GM20000 (cell line): ENCODE data around the gene CCDC60.

ENCODE experiments used
- DNase-seq: peaks from one replicate; pipeline ENCODE4 v3.0.0; 2012; ENCODE audit warnings: low spot score
- CTCF ChIP-seq: IDR thresholded peaks from 2 replicates; pipeline ENCODE4 v1.5.1; 2012; ENCODE audit warnings: mild to moderate bottlenecking, control low read depth; ENCODE audit errors: extremely low read depth, missing control alignments

CCDC60 gene

GRCh38 chr12:119399301-119399700 lies 64.8 kb downstream of the CCDC60 start:
- no peak for TF ChIP-seq CTCF
- no peak for DNase-seq

DNA sequence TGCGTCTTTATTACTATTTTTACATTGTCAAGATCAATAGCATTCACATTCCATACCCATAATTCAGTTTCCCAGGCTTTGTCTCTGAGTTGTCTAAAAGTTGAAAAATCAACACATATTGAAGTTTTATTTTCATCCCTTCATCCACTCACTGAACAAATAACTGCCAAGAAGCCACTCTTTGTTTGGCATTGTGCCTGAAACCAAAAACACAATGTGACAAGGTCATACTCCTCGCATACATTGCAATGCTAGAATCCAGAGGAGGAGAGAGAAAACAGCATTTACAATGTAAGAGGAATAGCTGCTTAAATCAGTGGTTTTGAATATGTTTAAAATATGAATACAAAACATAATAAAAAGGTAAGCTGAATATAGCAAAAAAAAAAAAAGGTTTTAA lies 71.8 kb downstream of the CCDC60 start:
- no peak for DNase-seq
- no peak for TF ChIP-seq CTCF

- TF ChIP-seq CTCF: no peak
- no peak for DNase-seq
These were observed 72.3 kb downstream of the CCDC60 start for GRCh38 chr12:119406811-119407210.

- no peak for TF ChIP-seq CTCF
- no peak for DNase-seq
These were observed 74.5 kb downstream of the CCDC60 start for GRCh38 chr12:119409043-119409442.

DNA sequence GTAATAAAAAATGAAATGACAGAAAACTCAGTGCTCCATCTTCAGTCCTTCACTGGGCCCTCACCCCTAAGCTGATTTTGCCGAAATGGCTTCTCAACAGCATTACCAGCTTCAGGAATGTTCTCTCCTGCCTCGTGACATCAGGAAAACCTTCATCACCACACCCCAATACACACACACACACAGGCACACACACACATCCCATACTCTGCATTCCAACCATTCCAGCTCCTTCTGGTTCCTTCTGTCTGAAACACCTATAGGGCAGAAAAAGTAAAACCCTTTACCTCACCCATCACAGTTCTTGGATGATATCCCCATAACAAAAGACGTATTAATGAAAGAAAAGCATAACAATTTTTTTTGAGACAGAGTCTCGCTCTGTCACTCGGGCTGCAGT lies 75.9 kb downstream of the CCDC60 start:
- DNase-seq: no peak
- TF ChIP-seq CTCF: no peak

DNA sequence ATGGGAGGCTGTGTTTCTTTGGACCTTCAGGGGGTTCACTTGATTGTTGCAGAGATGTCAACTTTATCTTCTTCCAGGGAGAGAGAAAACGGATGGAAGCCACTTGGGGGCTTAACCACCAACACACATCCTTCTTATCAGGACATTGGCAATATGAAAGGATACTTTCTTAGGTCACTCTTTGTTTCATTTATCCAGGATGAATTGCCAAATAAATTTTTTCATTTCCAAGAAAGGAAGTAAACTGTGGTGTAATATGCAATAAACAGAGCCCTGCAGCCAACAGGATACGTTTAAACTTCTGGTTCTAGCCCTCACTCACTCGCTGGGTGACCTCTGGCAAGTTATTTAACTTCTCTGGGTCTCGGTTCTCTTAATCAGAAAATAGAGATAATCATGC lies 77.8 kb downstream of the CCDC60 start:
- no peak for DNase-seq
- no peak for TF ChIP-seq CTCF

DNA sequence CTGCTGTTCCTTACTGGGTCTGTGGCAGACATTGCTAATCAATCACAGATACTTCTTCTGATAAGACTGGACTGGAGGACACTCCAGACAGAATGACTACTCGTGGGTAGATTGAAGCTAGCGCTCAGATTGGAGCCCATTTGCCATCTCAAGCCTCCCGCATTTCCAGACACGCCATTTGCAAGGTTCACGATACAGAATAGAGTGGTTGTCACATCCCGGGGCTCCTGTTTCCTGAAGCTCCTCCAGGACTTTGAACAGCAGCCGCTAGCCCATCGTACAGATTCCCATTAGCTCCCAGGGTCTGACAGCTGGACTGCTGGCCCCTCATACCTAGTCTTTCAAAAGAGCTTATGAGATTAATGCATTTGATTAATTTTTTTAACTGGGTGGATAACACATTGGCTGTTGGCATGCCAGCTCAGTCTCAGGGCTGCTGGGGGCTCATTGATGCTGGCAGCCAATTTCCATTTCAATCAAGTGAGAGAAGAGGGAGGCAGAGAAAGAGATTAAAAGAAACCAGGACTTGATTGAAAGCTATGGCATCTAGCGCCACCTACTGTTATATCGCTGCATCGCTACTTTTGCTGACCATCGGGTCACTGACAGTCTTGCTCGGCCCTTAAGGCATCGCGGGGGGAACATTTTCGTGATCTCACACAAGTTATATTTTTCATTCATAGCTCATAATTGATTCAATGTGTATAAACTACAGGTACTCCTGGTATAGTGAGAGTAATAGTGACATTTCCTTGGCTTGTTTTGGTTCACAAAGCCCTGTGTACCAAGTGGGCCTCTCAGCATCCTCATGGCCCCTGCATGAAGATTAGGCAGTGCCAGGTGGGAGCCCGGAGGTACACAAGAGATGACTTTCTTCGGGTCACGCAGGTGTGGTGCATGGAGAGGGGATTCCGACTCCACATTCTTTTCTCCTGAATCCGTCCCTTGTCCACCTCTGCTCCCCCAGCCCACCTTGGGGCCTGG lies 78.6 kb downstream of the CCDC60 start:
- peak; percentile 63 for DNase-seq
- peak; percentile 80 for TF ChIP-seq CTCF
